Measurements from ENCODE around the gene FAM240A. TPM values are rescaled to one million over a fixed set of nuclear protein-coding genes. Genes with fewer than 3 reads are reported as not detected.

Gene FAM240A
- total and polyA plus RNA-seq, 10 of the 15 experiments (the other 5 are each of a cell fraction or from before 2014, with no cell fraction given), result not detected

GRCh38 chr3:46614431-46614830, 2.1 kb downstream of the FAM240A start (continued):
- TF ChIP-seq, protein P1, sequence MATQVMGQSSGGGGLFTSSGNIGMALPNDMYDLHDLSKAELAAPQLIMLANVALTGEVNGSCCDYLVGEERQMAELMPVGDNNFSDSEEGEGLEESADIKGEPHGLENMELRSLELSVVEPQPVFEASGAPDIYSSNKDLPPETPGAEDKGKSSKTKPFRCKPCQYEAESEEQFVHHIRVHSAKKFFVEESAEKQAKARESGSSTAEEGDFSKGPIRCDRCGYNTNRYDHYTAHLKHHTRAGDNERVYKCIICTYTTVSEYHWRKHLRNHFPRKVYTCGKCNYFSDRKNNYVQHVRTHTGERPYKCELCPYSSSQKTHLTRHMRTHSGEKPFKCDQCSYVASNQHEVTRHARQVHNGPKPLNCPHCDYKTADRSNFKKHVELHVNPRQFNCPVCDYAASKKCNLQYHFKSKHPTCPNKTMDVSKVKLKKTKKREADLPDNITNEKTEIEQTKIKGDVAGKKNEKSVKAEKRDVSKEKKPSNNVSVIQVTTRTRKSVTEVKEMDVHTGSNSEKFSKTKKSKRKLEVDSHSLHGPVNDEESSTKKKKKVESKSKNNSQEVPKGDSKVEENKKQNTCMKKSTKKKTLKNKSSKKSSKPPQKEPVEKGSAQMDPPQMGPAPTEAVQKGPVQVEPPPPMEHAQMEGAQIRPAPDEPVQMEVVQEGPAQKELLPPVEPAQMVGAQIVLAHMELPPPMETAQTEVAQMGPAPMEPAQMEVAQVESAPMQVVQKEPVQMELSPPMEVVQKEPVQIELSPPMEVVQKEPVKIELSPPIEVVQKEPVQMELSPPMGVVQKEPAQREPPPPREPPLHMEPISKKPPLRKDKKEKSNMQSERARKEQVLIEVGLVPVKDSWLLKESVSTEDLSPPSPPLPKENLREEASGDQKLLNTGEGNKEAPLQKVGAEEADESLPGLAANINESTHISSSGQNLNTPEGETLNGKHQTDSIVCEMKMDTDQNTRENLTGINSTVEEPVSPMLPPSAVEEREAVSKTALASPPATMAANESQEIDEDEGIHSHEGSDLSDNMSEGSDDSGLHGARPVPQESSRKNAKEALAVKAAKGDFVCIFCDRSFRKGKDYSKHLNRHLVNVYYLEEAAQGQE (IDR thresholded peaks at IDR 0.05; ENCODE audit: low read depth, low read length), result no peak

DNA sequence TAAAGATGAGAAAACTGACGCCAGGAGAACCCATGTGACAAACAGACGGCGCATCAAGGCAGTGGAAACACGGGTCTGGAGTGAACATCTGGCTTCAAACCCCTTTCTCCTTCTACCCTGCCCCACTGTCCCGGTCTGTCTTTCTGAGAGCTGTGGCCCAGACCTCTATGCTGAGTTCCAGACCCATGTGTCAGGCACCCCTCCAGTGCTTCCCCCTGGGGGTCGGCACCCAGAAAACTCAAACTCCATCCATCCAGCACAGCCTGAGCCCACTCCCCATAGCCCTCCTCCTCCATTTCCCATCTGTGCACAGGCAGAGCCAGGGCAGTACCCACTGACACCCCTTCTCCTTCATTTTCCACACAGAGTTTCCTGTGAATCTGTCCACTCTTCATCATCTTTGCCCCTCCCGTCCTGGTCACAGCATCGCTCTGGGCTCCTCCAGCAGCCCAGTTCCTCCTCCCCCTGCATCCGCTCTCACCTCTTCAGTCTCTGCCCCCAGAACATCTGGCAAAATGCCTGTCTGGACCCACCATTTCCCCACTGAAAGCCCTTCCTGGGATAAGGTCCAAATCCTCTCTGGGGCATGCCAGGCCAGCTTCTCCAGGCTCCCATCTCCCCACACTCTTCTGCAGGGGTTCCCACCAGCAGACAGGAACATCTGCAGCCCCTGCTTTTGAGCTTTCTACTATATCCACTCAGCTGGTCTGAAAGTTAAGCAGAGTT, 2.9 kb downstream of the FAM240A start:
- H3K79me2 ChIP-seq (ENCODE audit: control insufficient read depth, insufficient read depth, low read length), result no peaks in the 10 kb centered on the region
- H2AFZ ChIP-seq (ENCODE audit: control insufficient read depth, low read depth, low read length), result no peak overlapping the region
- CTCF ChIA-PET, result interaction anchor here (1.1 to 1.5 kb wide), 3 partner anchors 14 to 127 kb away, joined by 3 to 4 read pairs (median 4); no protein-coding TSS in a partner anchor
- BruUV-seq (replicated peaks), result no TSS peak
- no peaks in the 10 kb centered on the region for H3K9me3 ChIP-seq (replicated peaks; ENCODE audit: control insufficient read depth, insufficient read depth, low read length)
- in situ Hi-C loops (cut with MboI), result no loop called here
- no peaks in the 10 kb centered on the region for H3K36me3 ChIP-seq (ENCODE audit: control insufficient read depth in 2 of 2, insufficient read depth in 2 of 2, low read length in 1 of 2)
- WGBS (ENCODE audit: insufficient coverage, insufficient replicate concordance, low lambda C conversion rate, missing lambda C conversion rate), result 54% methylated on average over 9 of the region's 9 CpGs
- ATAC-seq, result no peak
- H3K27me3 ChIP-seq (replicated peaks in 1 of 2; ENCODE audit: control insufficient read depth in 2 of 2, insufficient read depth in 2 of 2, low read length in 1 of 2), result peaks cover 5 to 10% of the 10 kb centered on the region in 2 experiments
- no peak overlapping the region for H3K4me2 ChIP-seq (ENCODE audit: control insufficient read depth, insufficient read depth)
- no peak overlapping the region for H3K27ac ChIP-seq (ENCODE audit: control insufficient read depth, insufficient read depth)
- intact Hi-C loops (cut with micrococcal nuclease; ENCODE audit: unreplicated experiment), result no loop called here
- no peak for FAIRE-seq
- DNase-seq (ENCODE audit: low read depth, low spot score), result no peak
- H4K20me1 ChIP-seq (ENCODE audit: control insufficient read depth, insufficient read depth), result no peaks in the 10 kb centered on the region
- POLR2A ChIA-PET, result no interaction called here
- SMC1A ChIA-PET (ENCODE audit: uncharacterized antibody, unreplicated experiment), result interaction anchor here (0.5 to 1.2 kb wide), 2 partner anchors 9 to 31 kb away, joined by 3 read pairs; no protein-coding TSS in a partner anchor
- H3K4me1 ChIP-seq (ENCODE audit: control insufficient read depth, insufficient read depth, low read length), result no peaks in the 10 kb centered on the region
- RAD21 ChIA-PET (ENCODE audit: unreplicated experiment), result interaction anchor here (1.1 kb wide), 1 partner anchor 14 kb away, joined by 4 read pairs; no protein-coding TSS in a partner anchor
- H3K9ac ChIP-seq (ENCODE audit: control insufficient read depth, insufficient read depth, low read length), result no peak overlapping the region
- no peak overlapping the region for H3K4me3 ChIP-seq
- no peak for TF ChIP-seq POLR2AphosphoS5 (IDR thresholded peaks at IDR 0.05; ENCODE audit: low read length)
- TF ChIP-seq ATF7 (IDR thresholded peaks at IDR 0.05; ENCODE audit: low read depth), result no peak
- no peak for TF ChIP-seq USF2 (IDR thresholded peaks at IDR 0.05; ENCODE audit: borderline replicate concordance, low read depth, low read length)
- no peak for TF ChIP-seq MAX (IDR thresholded peaks at IDR 0.05; ENCODE audit: low read depth, low read length)
- TF ChIP-seq YBX1 (IDR thresholded peaks at IDR 0.05), result no peak
- no peak for TF ChIP-seq SREBF1 (IDR thresholded peaks at IDR 0.05; ENCODE audit: low read length)
- TF ChIP-seq, protein P2, sequence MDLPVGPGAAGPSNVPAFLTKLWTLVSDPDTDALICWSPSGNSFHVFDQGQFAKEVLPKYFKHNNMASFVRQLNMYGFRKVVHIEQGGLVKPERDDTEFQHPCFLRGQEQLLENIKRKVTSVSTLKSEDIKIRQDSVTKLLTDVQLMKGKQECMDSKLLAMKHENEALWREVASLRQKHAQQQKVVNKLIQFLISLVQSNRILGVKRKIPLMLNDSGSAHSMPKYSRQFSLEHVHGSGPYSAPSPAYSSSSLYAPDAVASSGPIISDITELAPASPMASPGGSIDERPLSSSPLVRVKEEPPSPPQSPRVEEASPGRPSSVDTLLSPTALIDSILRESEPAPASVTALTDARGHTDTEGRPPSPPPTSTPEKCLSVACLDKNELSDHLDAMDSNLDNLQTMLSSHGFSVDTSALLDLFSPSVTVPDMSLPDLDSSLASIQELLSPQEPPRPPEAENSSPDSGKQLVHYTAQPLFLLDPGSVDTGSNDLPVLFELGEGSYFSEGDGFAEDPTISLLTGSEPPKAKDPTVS (IDR thresholded peaks at IDR 0.05; ENCODE audit: low read depth, low read length), result no peak
- no peak for TF ChIP-seq CHD2 (IDR thresholded peaks at IDR 0.05; ENCODE audit: borderline replicate concordance, low read depth, low read length)

Data from GM12878 (cell line).